ENCODE results near the gene USP36.

DNA sequence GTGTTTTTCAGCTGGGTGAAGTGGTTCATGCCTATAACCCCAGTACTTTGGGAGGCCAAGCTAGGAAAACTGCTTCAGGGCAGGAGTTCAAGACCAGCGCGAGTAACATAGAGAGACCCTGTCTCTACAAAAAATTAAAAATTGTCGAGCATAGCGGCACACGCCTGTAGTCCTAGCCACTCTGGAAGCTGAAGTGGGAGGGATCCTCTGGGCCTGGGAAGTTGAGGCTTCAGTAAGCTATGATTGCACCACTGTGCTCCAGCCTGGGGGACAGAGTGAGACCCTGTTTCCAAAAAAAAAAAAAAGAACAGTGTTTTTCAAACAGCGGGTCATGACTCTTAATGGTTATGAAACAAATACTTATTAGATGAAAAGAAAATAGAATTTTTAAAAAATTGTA is 56.3 kb downstream of the USP36 start:
- TF ChIP-seq, protein P1, sequence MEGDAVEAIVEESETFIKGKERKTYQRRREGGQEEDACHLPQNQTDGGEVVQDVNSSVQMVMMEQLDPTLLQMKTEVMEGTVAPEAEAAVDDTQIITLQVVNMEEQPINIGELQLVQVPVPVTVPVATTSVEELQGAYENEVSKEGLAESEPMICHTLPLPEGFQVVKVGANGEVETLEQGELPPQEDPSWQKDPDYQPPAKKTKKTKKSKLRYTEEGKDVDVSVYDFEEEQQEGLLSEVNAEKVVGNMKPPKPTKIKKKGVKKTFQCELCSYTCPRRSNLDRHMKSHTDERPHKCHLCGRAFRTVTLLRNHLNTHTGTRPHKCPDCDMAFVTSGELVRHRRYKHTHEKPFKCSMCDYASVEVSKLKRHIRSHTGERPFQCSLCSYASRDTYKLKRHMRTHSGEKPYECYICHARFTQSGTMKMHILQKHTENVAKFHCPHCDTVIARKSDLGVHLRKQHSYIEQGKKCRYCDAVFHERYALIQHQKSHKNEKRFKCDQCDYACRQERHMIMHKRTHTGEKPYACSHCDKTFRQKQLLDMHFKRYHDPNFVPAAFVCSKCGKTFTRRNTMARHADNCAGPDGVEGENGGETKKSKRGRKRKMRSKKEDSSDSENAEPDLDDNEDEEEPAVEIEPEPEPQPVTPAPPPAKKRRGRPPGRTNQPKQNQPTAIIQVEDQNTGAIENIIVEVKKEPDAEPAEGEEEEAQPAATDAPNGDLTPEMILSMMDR (IDR thresholded peaks at IDR 0.05; ENCODE audit: insufficient read depth, low read length, poor library complexity, severe bottlenecking) = no peak
- no peak for TF ChIP-seq EZH2phosphoT487 (conservative IDR thresholded peaks at IDR 0.05; ENCODE audit: low read length)

All from SU-DHL-6 (cell line).